SU-DHL-6 (cell line): ENCODE results near the gene SLC66A1.

Experiments used
- EZH2phosphoT487 ChIP-seq: fragments of 200-600 bp; sonication (generic), shearing (Covaris generic); conservative IDR thresholded peaks from 2 replicates; pipeline ENCODE4 v1.6.1; 2018; ENCODE audit warnings: mild to moderate bottlenecking, antibody characterized with exemption, low read length, moderate library complexity, mixed read lengths
- TF ChIP-seq, protein P1 (sequence below): fragments of 200-600 bp; sonication (generic); IDR thresholded peaks from one replicate; pipeline ENCODE4 v1.5.1; 2017; ENCODE audit warnings: antibody characterized with exemption, mild to moderate bottlenecking, low read length, moderate library complexity; ENCODE audit not compliant: insufficient read depth, poor library complexity, severe bottlenecking

- TF ChIP-seq, protein P1, sequence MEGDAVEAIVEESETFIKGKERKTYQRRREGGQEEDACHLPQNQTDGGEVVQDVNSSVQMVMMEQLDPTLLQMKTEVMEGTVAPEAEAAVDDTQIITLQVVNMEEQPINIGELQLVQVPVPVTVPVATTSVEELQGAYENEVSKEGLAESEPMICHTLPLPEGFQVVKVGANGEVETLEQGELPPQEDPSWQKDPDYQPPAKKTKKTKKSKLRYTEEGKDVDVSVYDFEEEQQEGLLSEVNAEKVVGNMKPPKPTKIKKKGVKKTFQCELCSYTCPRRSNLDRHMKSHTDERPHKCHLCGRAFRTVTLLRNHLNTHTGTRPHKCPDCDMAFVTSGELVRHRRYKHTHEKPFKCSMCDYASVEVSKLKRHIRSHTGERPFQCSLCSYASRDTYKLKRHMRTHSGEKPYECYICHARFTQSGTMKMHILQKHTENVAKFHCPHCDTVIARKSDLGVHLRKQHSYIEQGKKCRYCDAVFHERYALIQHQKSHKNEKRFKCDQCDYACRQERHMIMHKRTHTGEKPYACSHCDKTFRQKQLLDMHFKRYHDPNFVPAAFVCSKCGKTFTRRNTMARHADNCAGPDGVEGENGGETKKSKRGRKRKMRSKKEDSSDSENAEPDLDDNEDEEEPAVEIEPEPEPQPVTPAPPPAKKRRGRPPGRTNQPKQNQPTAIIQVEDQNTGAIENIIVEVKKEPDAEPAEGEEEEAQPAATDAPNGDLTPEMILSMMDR, result no peak
- TF ChIP-seq EZH2phosphoT487, result no peak
These were observed 11.9 kb upstream of the SLC66A1 start for GRCh38 chr1:19300211-19300610.
